Measurements from ENCODE around the gene PTPRN2. TPM values are rescaled to one million over a fixed set of nuclear protein-coding genes. Genes with fewer than 3 reads are reported as not detected.
A peak's percentile ranks its signal among the peaks of the same experiment; 100 is the strongest.

PTPRN2 gene
- total RNA-seq, 4 donors from 2014 or later: 14.9 to 34.3 (median 21.3) TPM

DNA sequence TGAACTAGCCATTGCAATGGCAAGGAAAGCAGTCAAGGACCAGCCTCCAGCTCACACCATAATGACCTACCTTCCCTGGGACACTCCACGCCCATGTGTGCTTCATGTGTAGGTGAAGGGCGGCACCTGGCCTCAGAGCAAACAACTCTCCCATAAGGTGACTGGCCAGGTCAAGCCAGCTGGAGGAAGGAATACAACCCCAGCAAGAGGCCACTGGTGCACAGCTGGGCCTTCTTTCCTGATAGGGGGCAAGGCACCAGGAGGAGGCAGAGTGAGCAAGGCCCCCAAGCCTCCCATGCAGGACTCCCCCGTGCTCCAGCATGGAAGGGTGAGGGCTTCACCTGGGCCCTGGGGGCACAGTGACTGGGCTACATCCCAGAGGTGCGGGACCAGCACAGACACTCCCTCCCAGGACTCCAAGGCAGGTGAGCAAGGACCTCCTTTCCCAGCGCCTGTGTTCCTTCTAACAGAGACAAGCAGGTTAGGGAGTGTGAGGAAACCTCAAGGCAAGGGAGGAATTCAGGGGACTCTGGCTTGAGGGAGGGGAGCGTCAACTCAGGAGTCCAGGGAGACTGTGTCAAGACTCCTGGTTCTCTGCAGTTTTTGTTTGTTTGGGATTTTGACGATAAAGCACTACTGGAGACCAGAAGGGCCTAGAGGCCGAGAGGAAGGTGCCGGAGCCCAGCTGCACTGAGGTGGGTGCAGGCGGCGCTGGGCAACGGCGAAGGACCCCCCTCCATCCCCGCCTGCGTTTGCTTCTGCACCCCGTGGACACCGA, 1.7 kb downstream of the PTPRN2 start:
- no peaks in the 10 kb centered on the region for H3K36me3 ChIP-seq
- peaks cover 0 to 6% (median 0%) of the 10 kb centered on the region in 4 donors for H3K9me3 ChIP-seq
- TF ChIP-seq, protein P1, sequence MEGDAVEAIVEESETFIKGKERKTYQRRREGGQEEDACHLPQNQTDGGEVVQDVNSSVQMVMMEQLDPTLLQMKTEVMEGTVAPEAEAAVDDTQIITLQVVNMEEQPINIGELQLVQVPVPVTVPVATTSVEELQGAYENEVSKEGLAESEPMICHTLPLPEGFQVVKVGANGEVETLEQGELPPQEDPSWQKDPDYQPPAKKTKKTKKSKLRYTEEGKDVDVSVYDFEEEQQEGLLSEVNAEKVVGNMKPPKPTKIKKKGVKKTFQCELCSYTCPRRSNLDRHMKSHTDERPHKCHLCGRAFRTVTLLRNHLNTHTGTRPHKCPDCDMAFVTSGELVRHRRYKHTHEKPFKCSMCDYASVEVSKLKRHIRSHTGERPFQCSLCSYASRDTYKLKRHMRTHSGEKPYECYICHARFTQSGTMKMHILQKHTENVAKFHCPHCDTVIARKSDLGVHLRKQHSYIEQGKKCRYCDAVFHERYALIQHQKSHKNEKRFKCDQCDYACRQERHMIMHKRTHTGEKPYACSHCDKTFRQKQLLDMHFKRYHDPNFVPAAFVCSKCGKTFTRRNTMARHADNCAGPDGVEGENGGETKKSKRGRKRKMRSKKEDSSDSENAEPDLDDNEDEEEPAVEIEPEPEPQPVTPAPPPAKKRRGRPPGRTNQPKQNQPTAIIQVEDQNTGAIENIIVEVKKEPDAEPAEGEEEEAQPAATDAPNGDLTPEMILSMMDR (IDR thresholded peaks at IDR 0.05): no peak
- TF ChIP-seq POLR2A (IDR thresholded peaks at IDR 0.05): no peak
- H3K27me3 ChIP-seq: no peaks in the 10 kb centered on the region
- peak in 1 of 3 donors; percentile 61 for DNase-seq
- H3K4me1 ChIP-seq: peaks cover 0 to 30% (median 8%) of the 10 kb centered on the region in 4 donors
- peak overlapping the region in 1 of 4 donors; percentile 39 for H3K27ac ChIP-seq
- peak overlapping the region in 2 of 4 donors; percentile 56 to 58 for H3K4me3 ChIP-seq

DNA sequence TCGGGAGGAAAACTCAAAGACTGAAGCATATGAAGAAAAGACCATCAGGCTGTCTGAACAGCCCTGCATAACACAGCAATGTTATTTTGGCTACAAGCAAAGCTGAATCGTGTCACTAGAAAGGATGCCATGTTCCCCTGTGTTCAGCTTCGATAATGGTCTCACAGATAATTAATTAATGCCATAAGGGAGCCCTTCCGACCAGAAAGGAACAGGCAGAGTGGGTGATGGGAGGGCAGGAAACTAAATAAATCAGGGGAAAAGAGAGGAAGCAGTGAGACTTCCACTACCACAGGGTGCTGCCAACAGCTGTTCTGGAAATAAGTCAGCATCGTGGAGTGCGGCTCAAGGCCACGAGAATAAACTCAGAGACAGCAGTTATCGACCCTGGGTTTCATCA, 3.2 kb downstream of the PTPRN2 start:
- Histone ChIP-seq H3K27me3 (no peaks in the 10 kb centered on the region), H3K36me3 (no peaks in the 10 kb centered on the region), H3K4me1 (peaks cover 0 to 30% (median 8%) of the 10 kb centered on the region in 4 donors), H3K27ac (no peak overlapping the region), H3K9me3 (peaks cover 0 to 13% (median 0%) of the 10 kb centered on the region in 4 donors), H3K4me3 (no peak overlapping the region)
- no peak for TF ChIP-seq POLR2A (IDR thresholded peaks at IDR 0.05)
- TF ChIP-seq, protein P1 (IDR thresholded peaks at IDR 0.05): no peak
- DNase-seq: no peak

DNA sequence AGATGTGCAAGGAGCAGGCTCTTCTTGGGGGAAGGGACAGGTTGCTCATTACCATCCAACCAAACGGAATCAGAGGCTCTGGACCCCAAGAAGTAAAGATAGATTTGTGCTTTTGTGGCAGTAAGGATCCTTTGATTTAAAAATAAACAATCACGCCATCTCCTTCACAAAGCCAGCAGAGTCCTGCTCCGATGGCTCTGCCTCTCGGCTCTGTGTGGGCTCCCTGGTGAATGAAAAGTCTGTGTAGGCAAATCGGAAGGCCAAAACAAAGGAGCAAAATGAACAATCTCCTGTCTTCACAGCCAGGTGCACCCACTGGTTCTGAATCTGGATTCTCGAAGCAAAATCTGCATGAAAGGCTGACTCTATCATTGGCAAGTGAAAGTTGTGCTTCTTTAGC, 3.8 kb downstream of the PTPRN2 start:
- no peak for TF ChIP-seq POLR2A (IDR thresholded peaks at IDR 0.05)
- TF ChIP-seq, protein P1 (IDR thresholded peaks at IDR 0.05): no peak
- no peak overlapping the region for H3K4me3 ChIP-seq
- DNase-seq: no peak
- no peaks in the 10 kb centered on the region for H3K27me3 ChIP-seq
- H3K36me3 ChIP-seq: no peaks in the 10 kb centered on the region
- no peak overlapping the region for H3K27ac ChIP-seq
- peaks cover 0 to 30% (median 8%) of the 10 kb centered on the region in 4 donors for H3K4me1 ChIP-seq
- H3K9me3 ChIP-seq: peaks cover 0 to 13% (median 0%) of the 10 kb centered on the region in 4 donors

DNA sequence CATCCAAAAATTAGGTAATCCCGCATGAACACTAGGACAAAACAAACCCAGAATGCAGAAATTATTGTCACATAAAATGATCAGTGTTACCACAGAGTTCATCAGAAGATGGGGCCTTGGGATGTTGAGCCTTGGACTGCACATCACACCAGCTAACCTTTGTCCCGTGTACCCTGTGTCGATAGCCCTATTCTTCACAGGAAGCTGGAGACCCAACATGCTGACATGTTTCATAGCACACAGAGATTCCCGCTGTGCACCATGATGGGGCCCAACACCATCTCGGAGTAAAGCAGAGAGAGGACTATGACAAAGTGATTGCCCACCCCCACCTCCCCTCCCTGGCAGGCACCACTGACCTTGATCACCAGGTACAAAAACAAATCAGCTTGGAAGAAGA, 4.5 kb downstream of the PTPRN2 start:
- Histone ChIP-seq H3K27ac (no peak overlapping the region), H3K4me1 (peaks cover 0 to 24% (median 8%) of the 10 kb centered on the region in 4 donors), H3K36me3 (no peaks in the 10 kb centered on the region), H3K9me3 (peaks cover 0 to 10% (median 0%) of the 10 kb centered on the region in 4 donors), H3K27me3 (no peaks in the 10 kb centered on the region), H3K4me3 (no peak overlapping the region)
- DNase-seq: no peak
- TF ChIP-seq POLR2A (IDR thresholded peaks at IDR 0.05): no peak
- TF ChIP-seq, protein P1 (IDR thresholded peaks at IDR 0.05): no peak

DNA sequence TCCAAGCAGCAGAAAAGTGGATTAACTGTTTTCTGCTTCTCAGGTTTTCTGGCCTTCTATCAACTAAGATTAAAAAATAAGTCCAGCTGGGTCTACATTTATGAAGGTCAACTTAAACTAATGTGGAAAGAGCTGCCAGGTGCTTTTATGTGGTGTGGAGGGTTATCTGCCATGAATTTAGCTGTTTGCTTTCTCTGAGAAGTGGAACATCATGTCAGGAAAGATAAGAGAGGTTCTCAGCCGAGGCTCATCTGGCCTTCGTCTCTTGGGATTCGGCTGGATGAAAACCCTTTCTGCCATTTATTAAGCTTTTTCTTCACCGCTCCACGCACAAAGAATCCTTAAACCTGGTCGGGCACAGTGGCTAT, 5.5 kb downstream of the PTPRN2 start:
- H3K36me3 ChIP-seq: no peaks in the 10 kb centered on the region
- DNase-seq: no peak
- TF ChIP-seq POLR2A (IDR thresholded peaks at IDR 0.05): no peak
- TF ChIP-seq, protein P1 (IDR thresholded peaks at IDR 0.05): no peak
- peak overlapping the region in 3 of 4 donors; percentile 27 to 49 (median 45) for H3K27ac ChIP-seq
- peaks cover 0 to 17% (median 8%) of the 10 kb centered on the region in 4 donors for H3K4me1 ChIP-seq
- H3K27me3 ChIP-seq: no peaks in the 10 kb centered on the region
- H3K9me3 ChIP-seq: peaks cover 0 to 7% (median 0%) of the 10 kb centered on the region in 4 donors
- H3K4me3 ChIP-seq: no peak overlapping the region
